ENCODE results near the gene ALPP.
"Not testable (repeated sequence)": the region's sequence is repeated elsewhere in the genome, so short reads cannot be mapped to it uniquely, and the experiment has no call there.

The ALPP gene

DNA sequence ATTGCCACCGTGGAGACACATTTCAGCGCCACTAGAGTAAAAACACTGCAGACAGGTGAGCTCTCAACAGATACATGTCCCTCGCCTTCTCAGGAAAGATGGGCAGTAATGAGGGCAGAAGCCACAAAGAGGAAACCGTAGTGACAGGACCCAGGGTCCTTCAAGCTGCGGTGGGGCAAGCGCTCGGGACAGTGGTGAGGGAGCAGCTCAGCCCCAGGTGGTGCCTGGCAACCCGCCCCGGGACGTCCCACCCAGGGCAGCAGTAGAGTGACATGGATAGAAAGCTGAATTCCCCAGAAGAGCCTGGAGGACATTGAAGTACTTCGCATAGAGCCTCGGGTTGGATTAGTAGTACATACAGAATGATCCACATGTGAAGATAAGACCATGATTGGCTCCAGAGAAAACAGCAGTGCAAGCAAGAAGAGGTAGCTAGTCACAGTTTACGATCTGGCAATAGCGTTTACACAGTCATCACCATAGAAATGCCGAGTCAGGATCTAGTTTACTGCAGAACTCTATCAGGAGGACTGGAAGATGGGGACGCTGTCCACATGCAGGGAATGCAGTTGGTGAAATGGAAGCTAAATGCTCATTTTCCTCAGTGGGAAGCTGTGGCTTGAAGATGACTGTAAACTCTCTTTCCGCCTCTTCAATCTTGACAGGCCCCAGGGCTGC, 37.4 kb upstream of the ALPP start:
- DNase-seq, result no peak

DNA sequence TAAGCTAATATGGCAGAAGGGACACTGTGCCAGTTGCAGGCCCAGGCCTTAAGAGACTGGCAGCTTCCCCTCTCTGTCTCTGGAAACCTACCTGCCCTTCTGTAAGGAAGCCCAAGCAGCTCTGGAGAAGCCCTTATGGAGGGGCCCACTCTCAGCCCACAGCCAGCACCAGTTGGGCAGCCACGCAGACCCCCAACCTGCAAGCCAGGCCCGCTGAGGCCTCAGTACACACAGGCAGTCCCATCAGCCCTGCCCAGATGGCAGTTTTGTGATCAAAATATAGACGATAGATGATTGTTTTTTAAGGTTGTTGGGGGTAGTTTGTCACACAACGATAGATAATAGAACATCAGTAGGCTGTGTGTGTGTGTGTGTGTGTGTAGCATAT, 36.8 kb upstream of the ALPP start:
- no peak for DNase-seq

GRCh38 chr2:232342635-232343565, 35.7 kb upstream of the ALPP start:
- DNase-seq, result no peak

DNA sequence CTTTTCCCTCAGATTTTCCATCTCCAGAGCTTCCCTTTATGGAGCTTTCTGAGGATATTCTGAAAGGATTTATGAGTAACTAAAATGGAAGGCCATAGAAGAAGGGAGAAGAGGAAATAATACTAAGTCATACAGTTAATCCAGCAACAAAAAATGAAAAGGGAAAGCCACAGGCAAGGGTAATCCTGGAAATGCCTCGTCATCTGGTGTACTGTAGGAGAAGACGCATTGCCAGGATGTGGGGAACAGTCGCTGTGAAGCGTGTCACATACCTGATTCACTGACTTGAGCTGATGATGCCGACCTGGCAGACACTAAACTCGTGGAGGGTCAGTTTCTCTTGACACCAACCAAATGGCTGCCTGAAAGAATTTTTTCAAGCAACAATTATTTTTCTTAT, 34.7 kb upstream of the ALPP start:
- no peak for DNase-seq

DNA sequence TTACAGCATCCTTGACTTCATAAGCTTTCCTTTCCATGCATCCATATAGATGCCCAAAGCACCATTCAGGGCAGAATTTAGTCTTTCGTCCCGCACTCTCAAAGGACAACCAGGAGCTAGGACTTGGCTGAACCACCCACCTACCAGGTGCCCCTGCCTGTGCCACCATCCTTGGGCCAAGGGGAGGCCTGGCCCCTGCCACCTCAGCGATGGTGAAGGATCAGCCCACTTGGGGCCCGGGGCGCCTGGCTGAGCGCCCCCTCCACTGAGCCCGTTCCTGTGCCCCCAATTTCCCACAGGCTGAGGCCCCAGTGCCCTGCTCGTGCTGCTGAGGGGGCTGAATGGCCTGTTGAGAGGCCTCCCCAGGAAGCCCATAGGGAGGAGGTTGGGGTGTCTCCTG, 33.3 kb upstream of the ALPP start:
- DNase-seq, result no peak

DNA sequence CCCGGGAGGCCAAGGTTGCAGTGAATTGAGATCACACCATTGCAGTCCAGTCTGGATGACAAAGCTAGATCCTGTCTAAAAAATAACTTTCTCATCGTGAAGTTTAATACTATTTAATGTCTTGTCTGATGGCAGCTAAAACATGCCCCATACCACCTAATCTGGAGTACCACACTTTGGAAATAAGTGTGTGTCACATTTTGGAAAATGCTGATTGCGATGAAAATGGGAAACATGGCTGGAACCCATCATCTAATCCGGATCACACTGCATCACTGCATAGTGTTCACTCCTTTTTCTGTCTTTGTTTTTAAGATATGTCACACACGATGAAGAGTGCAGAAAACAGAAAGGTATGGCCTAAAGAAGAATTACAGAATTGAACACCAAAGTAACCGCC, 31.2 kb upstream of the ALPP start:
- no peak for DNase-seq

- no peak for DNase-seq
Observed at GRCh38 chr2:232348936-232349335, 29.6 kb upstream of the ALPP start.

DNA sequence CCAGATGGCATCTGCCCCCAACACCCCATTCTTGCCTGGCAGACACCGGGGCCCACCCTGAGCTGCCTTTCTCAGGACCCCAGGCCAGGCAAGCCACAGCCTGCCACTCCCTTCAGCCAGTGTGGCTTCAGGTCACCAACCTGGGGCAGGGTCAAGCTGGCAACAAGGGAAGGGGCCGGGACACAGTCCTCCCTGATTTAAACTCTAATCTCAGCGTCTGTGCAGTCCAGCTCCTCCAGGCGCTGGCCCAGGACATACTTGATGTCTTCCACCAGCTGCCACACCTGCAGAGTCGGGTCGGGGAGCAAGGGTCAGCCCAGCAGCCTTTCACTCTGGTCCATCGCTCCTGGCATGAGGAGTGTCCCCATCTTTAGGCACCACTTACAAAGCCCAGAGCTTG, 29.0 kb upstream of the ALPP start:
- DNase-seq, result no peak

DNA sequence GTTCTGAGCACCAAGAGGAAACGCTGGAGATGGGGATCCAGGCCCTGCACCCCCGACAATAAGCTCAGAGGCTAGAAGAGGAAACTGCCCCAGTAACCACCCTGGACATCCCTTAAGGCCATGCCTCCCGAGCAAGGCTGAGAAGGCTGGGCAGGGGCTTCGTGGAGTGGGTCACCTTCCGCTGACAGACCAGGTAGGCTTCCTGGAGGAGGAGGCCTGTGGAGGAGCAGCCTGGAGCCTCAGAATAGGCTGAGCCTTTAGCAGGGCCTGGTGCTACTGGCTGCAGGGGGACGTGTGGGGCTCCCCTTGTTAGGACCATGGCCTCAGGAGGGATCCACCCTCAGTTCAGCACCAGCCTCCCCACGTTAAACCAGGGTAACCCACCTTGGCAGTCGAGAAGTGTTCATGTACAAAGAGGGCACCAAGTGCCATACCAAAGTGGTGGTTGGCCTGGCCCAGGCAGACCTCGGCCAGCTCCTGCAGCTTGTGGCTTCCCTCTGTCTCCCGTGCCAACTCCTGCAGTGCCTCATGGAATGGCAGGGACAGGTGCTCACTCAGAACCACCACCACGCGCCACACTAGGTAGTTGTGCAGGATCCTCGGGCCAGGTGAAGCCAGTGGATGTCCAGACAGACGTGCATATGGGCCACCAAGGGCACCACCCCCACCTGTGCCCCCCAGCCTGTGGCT, 28.5 kb upstream of the ALPP start:
- no peak for DNase-seq

- no peak for DNase-seq
Observed at GRCh38 chr2:232350804-232351685, 27.5 kb upstream of the ALPP start.

- no peak for DNase-seq
Observed at GRCh38 chr2:232351686-232352510, 26.7 kb upstream of the ALPP start.

- no peak for DNase-seq
Observed at GRCh38 chr2:232352511-232353091, 25.9 kb upstream of the ALPP start.

DNA sequence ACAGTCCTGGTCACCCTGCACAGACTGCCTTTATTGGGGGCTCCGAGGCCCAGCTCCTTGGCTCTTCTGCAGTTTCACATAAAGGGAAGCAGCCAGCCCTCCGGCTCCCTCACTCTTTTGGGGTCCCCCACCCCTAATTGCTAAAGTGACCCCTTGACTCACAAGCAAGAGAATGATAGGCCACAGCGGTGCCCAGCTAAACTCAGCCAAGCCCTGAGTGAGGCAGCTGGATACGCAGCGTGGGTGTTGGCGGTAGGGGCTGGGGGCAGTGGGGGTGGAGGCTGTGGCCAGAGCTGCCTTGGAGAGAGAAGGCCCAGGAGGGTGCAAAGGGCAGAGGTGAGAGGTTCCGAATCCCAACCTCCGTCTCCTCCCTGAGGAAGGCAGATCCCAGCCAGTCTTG, 25.5 kb upstream of the ALPP start:
- DNase-seq, result no peak

DNA sequence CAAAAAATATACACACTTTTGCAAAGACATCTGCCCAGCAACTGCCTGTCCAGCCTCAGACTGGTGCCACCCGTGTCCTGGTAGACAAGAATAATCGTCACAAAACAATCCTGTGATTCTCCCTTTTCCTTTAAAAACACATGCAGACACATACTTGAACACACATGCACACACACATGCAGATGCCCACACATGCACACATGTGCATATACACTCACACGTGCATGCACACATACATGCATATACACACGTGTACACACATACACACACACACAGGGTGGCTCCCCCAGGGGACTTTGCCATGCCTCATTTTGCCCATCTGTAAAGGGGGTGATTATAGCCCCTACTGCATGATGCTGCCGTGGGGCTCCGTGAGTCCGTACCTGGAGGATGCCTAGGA, 24.9 kb upstream of the ALPP start:
- DNase-seq, result no peak

DNA sequence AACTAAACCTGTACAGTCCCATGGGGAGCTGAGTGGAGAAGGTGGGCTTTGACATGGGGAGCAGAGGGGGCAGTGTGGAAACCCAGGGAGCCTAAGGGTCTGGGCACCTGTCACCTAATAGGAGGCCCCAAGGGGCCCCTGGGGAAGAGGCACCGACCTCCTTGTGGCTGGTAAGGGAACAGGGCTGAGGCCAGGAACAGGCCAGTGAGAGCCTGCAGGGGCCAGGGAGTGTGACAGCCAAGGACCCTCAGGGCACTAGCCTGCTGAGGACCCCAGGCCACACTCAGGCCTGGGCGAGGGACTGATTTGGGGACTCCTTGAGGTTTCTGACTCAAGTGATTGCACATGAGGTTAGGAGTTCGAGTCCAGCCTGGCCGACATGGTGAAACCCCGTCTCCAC, 24.5 kb upstream of the ALPP start:
- no peak for DNase-seq

- DNase-seq, result no peak
Observed at GRCh38 chr2:232361646-232362045, 16.9 kb upstream of the ALPP start.

DNA sequence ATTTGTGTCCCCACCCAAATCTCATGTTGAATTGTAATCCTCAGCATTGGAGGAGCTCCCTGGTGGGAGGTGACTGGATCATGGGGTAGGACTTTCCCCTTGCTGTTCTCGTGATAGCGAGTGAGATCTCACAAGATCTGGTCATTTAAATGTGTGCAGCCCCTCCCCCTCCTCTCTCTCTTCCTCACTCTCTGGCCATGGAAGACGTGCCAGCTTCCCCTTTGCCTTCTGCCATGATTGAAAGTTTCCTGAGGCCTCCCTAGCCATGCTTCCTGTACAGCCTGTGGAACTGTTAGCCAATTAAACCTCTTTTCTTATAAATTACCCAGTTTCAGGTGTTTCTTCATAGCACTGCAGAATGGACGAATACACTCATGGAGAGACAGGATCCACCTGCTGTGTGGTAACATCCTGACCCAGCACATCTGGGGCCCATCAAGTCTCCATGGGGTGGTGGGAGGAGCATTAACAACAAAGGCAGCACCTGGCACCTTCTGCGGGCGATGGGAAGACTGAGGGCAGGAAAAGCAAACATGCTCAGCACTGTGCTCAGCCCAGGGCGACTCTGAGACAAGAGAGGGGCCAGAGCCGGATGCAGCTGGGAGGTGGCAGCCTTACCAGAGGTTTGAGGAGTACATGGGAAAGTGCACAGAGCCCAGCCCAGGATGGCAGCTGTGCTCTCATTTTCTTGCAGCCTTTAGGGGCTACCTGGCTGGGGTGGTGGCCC, 16.2 kb upstream of the ALPP start:
- no peak for DNase-seq

DNA sequence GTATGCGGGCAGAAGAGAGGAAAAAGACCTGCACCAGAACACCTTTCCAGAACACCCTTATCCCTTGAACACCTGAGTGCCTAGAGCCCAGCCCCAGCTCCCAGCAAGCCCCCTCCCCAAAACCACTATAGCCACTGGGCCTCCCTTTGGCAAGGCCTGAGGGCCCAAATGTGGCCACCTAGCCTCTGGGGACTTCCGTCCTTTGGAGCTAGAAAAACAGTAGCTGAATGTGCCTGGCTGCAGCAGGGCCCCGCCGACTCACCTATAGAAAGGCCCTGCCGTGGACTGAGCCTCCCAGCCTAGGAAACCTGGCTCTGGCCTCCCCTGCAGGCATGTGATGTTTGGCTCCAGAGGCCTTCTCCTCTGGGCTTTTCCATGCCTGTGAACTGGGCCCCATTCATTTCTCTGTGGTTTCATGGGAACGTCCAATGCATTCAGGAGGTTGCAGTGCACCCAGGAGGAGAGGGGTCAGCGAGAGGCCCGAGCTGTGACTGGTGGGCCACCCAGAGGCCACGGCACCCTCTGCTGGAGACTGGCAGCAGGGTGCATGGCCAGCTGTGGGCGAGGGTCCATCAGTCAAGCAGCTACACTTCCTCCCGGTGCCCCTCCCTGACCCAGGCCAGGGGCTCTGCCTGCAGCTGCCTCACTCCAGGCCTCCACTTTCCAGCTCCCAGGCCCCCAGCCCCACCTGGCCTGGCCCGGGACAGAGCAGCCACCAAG, 15.3 kb upstream of the ALPP start:
- DNase-seq, result not testable (repeated sequence)

DNA sequence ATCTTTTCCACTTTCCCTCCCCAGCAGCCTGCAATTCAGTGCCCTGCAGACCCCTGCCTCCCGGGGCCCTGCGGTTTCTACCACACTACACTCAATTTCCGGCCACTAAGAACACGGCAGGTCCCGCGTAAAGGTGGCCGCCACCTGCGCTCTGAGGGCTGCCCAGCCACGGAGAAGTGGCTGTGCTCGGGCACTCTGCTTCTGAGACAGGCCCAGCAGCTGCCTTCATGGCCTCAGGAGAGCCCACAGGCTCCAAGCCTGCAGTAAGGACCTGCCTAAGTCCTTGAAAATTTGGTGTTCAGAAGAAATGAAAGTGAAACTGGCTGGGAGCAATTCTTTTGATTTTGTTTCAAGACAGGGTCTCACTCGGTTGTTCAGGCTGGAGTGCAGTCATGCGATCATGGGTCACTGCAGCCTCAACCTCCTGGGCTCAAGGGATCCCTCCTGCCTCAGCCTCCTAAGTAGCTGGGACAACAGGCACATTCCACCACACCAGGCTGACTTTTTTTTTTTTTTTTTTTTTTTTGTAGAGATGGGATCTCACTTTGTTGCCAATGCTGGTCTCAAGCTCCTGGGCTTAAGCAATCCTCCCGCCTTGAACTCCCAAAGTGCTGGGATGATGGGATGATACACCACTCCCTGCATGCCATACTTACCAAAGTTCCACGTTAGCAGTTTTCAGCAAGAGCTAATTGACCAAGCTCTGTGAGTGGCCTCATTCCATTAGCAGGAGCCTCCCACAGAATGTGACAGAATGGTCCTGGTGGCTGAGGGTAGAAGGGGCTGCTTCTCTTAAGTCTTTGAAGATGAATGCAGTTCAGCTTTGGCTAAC, 14.6 kb upstream of the ALPP start:
- peak; percentile 22 for DNase-seq

Data from CD4-positive, alpha-beta T cell treated with Interleukin-12 subunit alpha and Interleukin-12 subunit beta, for 1 hour (primary cell).